ENCODE results near the gene CACNA2D3.

Gene CACNA2D3

GRCh38 chr3:54710954-54711353 is 588.6 kb downstream of the CACNA2D3 start:
- H3K79me2 ChIP-seq (ENCODE audit: control insufficient read depth, insufficient read depth, low read length) = no peaks in the 10 kb centered on the region
- H3K36me3 ChIP-seq (ENCODE audit: control insufficient read depth, insufficient read depth, low read length) = no peaks in the 10 kb centered on the region
- H3K9ac ChIP-seq (ENCODE audit: low read length) = no peak overlapping the region
- H3K18ac ChIP-seq (ENCODE audit: low read length) = no peak overlapping the region
- H2AK5ac ChIP-seq (ENCODE audit: low read length) = no peak overlapping the region
- no CpG with 5 or more reads among the region's 5 CpGs for WGBS (ENCODE audit: extremely low coverage, insufficient coverage, low lambda C conversion rate)
- H3K4ac ChIP-seq (ENCODE audit: low read depth, low read length) = no peak overlapping the region
- no peak overlapping the region for H3K56ac ChIP-seq (ENCODE audit: low read length)
- no peak overlapping the region for H2BK120ac ChIP-seq (ENCODE audit: low read depth, low read length)
- H3K27me3 ChIP-seq (ENCODE audit: insufficient read depth, low read length, poor library complexity) = no peaks in the 10 kb centered on the region
- H3K4me2 ChIP-seq (ENCODE audit: low read length) = no peak overlapping the region
- no peak overlapping the region for H3K27ac ChIP-seq (ENCODE audit: low read depth, low read length)
- H3K4me3 ChIP-seq (ENCODE audit: low read length) = no peak overlapping the region
- H4K5ac ChIP-seq (ENCODE audit: low read length) = no peak overlapping the region
- H3K4me1 ChIP-seq (ENCODE audit: control insufficient read depth, low read depth, low read length) = no peaks in the 10 kb centered on the region
- H3K23ac ChIP-seq (ENCODE audit: low read length) = no peak overlapping the region
- no peak for DNase-seq
- H2BK15ac ChIP-seq (replicated peaks; ENCODE audit: low read depth) = no peak overlapping the region
- no peaks in the 10 kb centered on the region for H3K79me1 ChIP-seq (ENCODE audit: low read length)
- no peak overlapping the region for H4K8ac ChIP-seq (ENCODE audit: low read depth, low read length)
- H2BK5ac ChIP-seq (ENCODE audit: low read length) = no peak overlapping the region

GRCh38 chr3:54712539-54712938 is 590.2 kb downstream of the CACNA2D3 start:
- no peak overlapping the region for H3K4me3 ChIP-seq (ENCODE audit: low read length)
- H3K4me1 ChIP-seq (ENCODE audit: control insufficient read depth, low read depth, low read length) = no peaks in the 10 kb centered on the region
- no peak overlapping the region for H3K56ac ChIP-seq (ENCODE audit: low read length)
- no peak overlapping the region for H3K4ac ChIP-seq (ENCODE audit: low read depth, low read length)
- no peak overlapping the region for H3K23ac ChIP-seq (ENCODE audit: low read length)
- H2BK15ac ChIP-seq (replicated peaks; ENCODE audit: low read depth) = no peak overlapping the region
- no peak overlapping the region for H2AK5ac ChIP-seq (ENCODE audit: low read length)
- H3K27ac ChIP-seq (ENCODE audit: low read depth, low read length) = no peak overlapping the region
- no CpG with 5 or more reads among the region's 5 CpGs for WGBS (ENCODE audit: extremely low coverage, insufficient coverage, low lambda C conversion rate)
- no peak overlapping the region for H2BK120ac ChIP-seq (ENCODE audit: low read depth, low read length)
- no peak overlapping the region for H4K5ac ChIP-seq (ENCODE audit: low read length)
- no peaks in the 10 kb centered on the region for H3K79me1 ChIP-seq (ENCODE audit: low read length)
- no peak overlapping the region for H3K4me2 ChIP-seq (ENCODE audit: low read length)
- no peaks in the 10 kb centered on the region for H3K27me3 ChIP-seq (ENCODE audit: insufficient read depth, low read length, poor library complexity)
- H3K36me3 ChIP-seq (ENCODE audit: control insufficient read depth, insufficient read depth, low read length) = no peaks in the 10 kb centered on the region
- no peak overlapping the region for H4K8ac ChIP-seq (ENCODE audit: low read depth, low read length)
- H2BK5ac ChIP-seq (ENCODE audit: low read length) = no peak overlapping the region
- H3K9ac ChIP-seq (ENCODE audit: low read length) = no peak overlapping the region
- no peak for DNase-seq
- no peak overlapping the region for H3K18ac ChIP-seq (ENCODE audit: low read length)
- no peaks in the 10 kb centered on the region for H3K79me2 ChIP-seq (ENCODE audit: control insufficient read depth, insufficient read depth, low read length)

- Histone ChIP-seq H4K5ac (ENCODE audit: low read length) (no peak overlapping the region), H3K4me3 (ENCODE audit: low read length) (no peak overlapping the region), H3K36me3 (ENCODE audit: control insufficient read depth, insufficient read depth, low read length) (no peaks in the 10 kb centered on the region), H4K8ac (ENCODE audit: low read depth, low read length) (no peak overlapping the region), H3K4me1 (ENCODE audit: control insufficient read depth, low read depth, low read length) (no peaks in the 10 kb centered on the region), H2BK15ac (replicated peaks; ENCODE audit: low read depth) (no peak overlapping the region), H3K79me1 (ENCODE audit: low read length) (no peaks in the 10 kb centered on the region), H3K27me3 (ENCODE audit: insufficient read depth, low read length, poor library complexity) (no peaks in the 10 kb centered on the region), H3K56ac (ENCODE audit: low read length) (no peak overlapping the region), H3K27ac (ENCODE audit: low read depth, low read length) (no peak overlapping the region), H3K18ac (ENCODE audit: low read length) (no peak overlapping the region), H3K79me2 (ENCODE audit: control insufficient read depth, insufficient read depth, low read length) (no peaks in the 10 kb centered on the region), H2AK5ac (ENCODE audit: low read length) (no peak overlapping the region), H2BK5ac (ENCODE audit: low read length) (no peak overlapping the region), H3K23ac (ENCODE audit: low read length) (no peak overlapping the region), H3K4ac (ENCODE audit: low read depth, low read length) (no peak overlapping the region), H2BK120ac (ENCODE audit: low read depth, low read length) (no peak overlapping the region), H3K4me2 (ENCODE audit: low read length) (no peak overlapping the region), H3K9ac (ENCODE audit: low read length) (no peak overlapping the region)
- DNase-seq = no peak
- no CpG with 5 or more reads among the region's 1 CpG for WGBS (ENCODE audit: extremely low coverage, insufficient coverage, low lambda C conversion rate)
Measured at GRCh38 chr3:54713031-54713430, 590.7 kb downstream of the CACNA2D3 start.

DNA sequence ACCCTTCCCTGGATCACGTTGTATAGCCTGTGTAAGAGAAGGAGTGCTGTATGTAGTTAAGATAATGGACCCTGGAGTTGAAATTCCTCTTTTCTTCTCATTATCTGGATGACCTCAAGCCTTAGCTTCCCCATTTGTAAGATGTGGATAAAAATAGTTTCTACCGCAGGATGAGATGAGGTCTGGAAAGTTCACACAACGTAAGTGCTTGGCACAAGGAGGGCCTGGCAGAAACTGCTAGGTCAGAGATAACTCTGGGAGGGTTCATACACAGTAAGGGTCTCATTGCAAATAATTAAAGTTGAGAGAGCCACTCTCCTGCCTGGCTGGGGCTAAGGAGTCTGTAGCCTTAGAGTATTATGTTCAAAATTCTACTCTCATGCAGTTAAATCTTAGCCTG is 591.1 kb downstream of the CACNA2D3 start:
- WGBS (ENCODE audit: extremely low coverage, insufficient coverage, low lambda C conversion rate) = no CpG with 5 or more reads among the region's 3 CpGs
- Histone ChIP-seq H3K79me1 (ENCODE audit: low read length) (no peaks in the 10 kb centered on the region), H3K18ac (ENCODE audit: low read length) (no peak overlapping the region), H3K79me2 (ENCODE audit: control insufficient read depth, insufficient read depth, low read length) (no peaks in the 10 kb centered on the region), H3K4me2 (ENCODE audit: low read length) (no peak overlapping the region), H3K36me3 (ENCODE audit: control insufficient read depth, insufficient read depth, low read length) (no peaks in the 10 kb centered on the region), H3K27me3 (ENCODE audit: insufficient read depth, low read length, poor library complexity) (no peaks in the 10 kb centered on the region), H4K5ac (ENCODE audit: low read length) (no peak overlapping the region), H3K4me1 (ENCODE audit: control insufficient read depth, low read depth, low read length) (no peaks in the 10 kb centered on the region), H2BK120ac (ENCODE audit: low read depth, low read length) (no peak overlapping the region), H2AK5ac (ENCODE audit: low read length) (no peak overlapping the region), H3K27ac (ENCODE audit: low read depth, low read length) (no peak overlapping the region), H2BK15ac (replicated peaks; ENCODE audit: low read depth) (no peak overlapping the region), H3K9ac (ENCODE audit: low read length) (no peak overlapping the region), H3K4me3 (ENCODE audit: low read length) (no peak overlapping the region), H2BK5ac (ENCODE audit: low read length) (no peak overlapping the region), H3K4ac (ENCODE audit: low read depth, low read length) (no peak overlapping the region), H4K8ac (ENCODE audit: low read depth, low read length) (no peak overlapping the region), H3K56ac (ENCODE audit: low read length) (no peak overlapping the region), H3K23ac (ENCODE audit: low read length) (no peak overlapping the region)
- DNase-seq = no peak

- Histone ChIP-seq H3K18ac (ENCODE audit: low read length) (no peak overlapping the region), H3K4me3 (ENCODE audit: low read length) (no peak overlapping the region), H3K23ac (ENCODE audit: low read length) (no peak overlapping the region), H3K36me3 (ENCODE audit: control insufficient read depth, insufficient read depth, low read length) (no peaks in the 10 kb centered on the region), H3K9ac (ENCODE audit: low read length) (no peak overlapping the region), H3K4ac (ENCODE audit: low read depth, low read length) (no peak overlapping the region), H2BK120ac (ENCODE audit: low read depth, low read length) (no peak overlapping the region), H2AK5ac (ENCODE audit: low read length) (no peak overlapping the region), H4K8ac (ENCODE audit: low read depth, low read length) (no peak overlapping the region), H3K27ac (ENCODE audit: low read depth, low read length) (no peak overlapping the region), H3K27me3 (ENCODE audit: insufficient read depth, low read length, poor library complexity) (no peaks in the 10 kb centered on the region), H2BK5ac (ENCODE audit: low read length) (no peak overlapping the region), H3K56ac (ENCODE audit: low read length) (no peak overlapping the region), H4K5ac (ENCODE audit: low read length) (no peak overlapping the region), H3K79me1 (ENCODE audit: low read length) (no peaks in the 10 kb centered on the region), H3K79me2 (ENCODE audit: control insufficient read depth, insufficient read depth, low read length) (no peaks in the 10 kb centered on the region), H3K4me2 (ENCODE audit: low read length) (no peak overlapping the region), H3K4me1 (ENCODE audit: control insufficient read depth, low read depth, low read length) (no peaks in the 10 kb centered on the region), H2BK15ac (replicated peaks; ENCODE audit: low read depth) (no peak overlapping the region)
- WGBS (ENCODE audit: extremely low coverage, insufficient coverage, low lambda C conversion rate) = no CpG with 5 or more reads among the region's 5 CpGs
- DNase-seq = no peak
Measured at GRCh38 chr3:54714035-54714434, 591.7 kb downstream of the CACNA2D3 start.

DNA sequence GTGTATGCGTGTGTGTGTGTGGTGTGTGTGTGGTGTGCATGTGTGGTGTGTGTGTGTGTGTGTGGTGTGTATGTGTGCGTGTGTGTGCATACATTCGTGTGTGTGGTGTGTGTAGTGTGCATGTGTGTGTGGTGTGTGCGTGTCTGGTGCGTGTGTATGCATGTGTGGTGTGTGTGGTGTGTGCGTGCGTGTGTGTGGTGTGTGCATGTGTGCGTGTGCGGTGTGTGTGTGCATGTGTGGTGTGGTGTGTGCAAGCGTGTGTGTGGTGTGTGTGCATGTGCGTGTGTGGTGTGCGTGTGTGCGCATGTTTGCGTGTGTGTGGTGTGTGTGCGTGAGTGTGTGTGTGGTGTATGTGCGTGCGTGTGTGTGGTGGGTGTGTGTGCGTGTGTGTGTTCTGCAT is 595.2 kb downstream of the CACNA2D3 start:
- WGBS (ENCODE audit: extremely low coverage, insufficient coverage, low lambda C conversion rate) = 100% methylated on average over 5 of the region's 18 CpGs
- no peak for DNase-seq
- no peak overlapping the region for H3K18ac ChIP-seq (ENCODE audit: low read length)
- H2BK120ac ChIP-seq (ENCODE audit: low read depth, low read length) = no peak overlapping the region
- H3K4ac ChIP-seq (ENCODE audit: low read depth, low read length) = no peak overlapping the region
- H2BK5ac ChIP-seq (ENCODE audit: low read length) = no peak overlapping the region
- no peak overlapping the region for H3K4me3 ChIP-seq (ENCODE audit: low read length)
- H4K5ac ChIP-seq (ENCODE audit: low read length) = no peak overlapping the region
- H3K27ac ChIP-seq (ENCODE audit: low read depth, low read length) = no peak overlapping the region
- no peak overlapping the region for H3K4me2 ChIP-seq (ENCODE audit: low read length)
- H3K9ac ChIP-seq (ENCODE audit: low read length) = no peak overlapping the region
- H3K36me3 ChIP-seq (ENCODE audit: control insufficient read depth, insufficient read depth, low read length) = no peaks in the 10 kb centered on the region
- no peak overlapping the region for H2AK5ac ChIP-seq (ENCODE audit: low read length)
- no peak overlapping the region for H4K8ac ChIP-seq (ENCODE audit: low read depth, low read length)
- H3K4me1 ChIP-seq (ENCODE audit: control insufficient read depth, low read depth, low read length) = no peaks in the 10 kb centered on the region
- H3K79me2 ChIP-seq (ENCODE audit: control insufficient read depth, insufficient read depth, low read length) = no peaks in the 10 kb centered on the region
- peak overlapping the region; percentile 10 for H3K23ac ChIP-seq (ENCODE audit: low read length)
- no peaks in the 10 kb centered on the region for H3K27me3 ChIP-seq (ENCODE audit: insufficient read depth, low read length, poor library complexity)
- H3K79me1 ChIP-seq (ENCODE audit: low read length) = no peaks in the 10 kb centered on the region
- H3K56ac ChIP-seq (ENCODE audit: low read length) = no peak overlapping the region
- no peak overlapping the region for H2BK15ac ChIP-seq (replicated peaks; ENCODE audit: low read depth)
